ENCODE data around the gene DBNDD1.
"Not testable (repeated sequence)": the region's sequence is repeated elsewhere in the genome, so short reads cannot be mapped to it uniquely, and the experiment has no call there.

DBNDD1 gene

GRCh38 chr16:89986600-89986999 is 32.7 kb downstream of the DBNDD1 start:
- DNase-seq = no peak

- no peak for DNase-seq
These were observed 34.0 kb downstream of the DBNDD1 start for GRCh38 chr16:89985219-89985618.

- DNase-seq = no peak
These were observed 35.0 kb downstream of the DBNDD1 start for GRCh38 chr16:89984216-89984615.

- no peak for DNase-seq
These were observed 35.7 kb downstream of the DBNDD1 start for GRCh38 chr16:89983536-89983935.

- no peak for DNase-seq
These were observed 36.9 kb downstream of the DBNDD1 start for GRCh38 chr16:89982318-89982717.

GRCh38 chr16:89981414-89981813 is 37.8 kb downstream of the DBNDD1 start:
- no peak for DNase-seq

- no peak for DNase-seq
These were observed 44.4 kb downstream of the DBNDD1 start for GRCh38 chr16:89974870-89975269.

GRCh38 chr16:89973654-89974335 is 45.5 kb downstream of the DBNDD1 start:
- no peak for DNase-seq

- DNase-seq = no peak
These were observed 46.0 kb downstream of the DBNDD1 start for GRCh38 chr16:89973235-89973634.

GRCh38 chr16:89972244-89973234 is 46.7 kb downstream of the DBNDD1 start:
- DNase-seq = peak; percentile 92 to 93

- no peak for DNase-seq
These were observed 47.6 kb downstream of the DBNDD1 start for GRCh38 chr16:89971495-89972243.

GRCh38 chr16:89969741-89970410 is 49.4 kb downstream of the DBNDD1 start:
- DNase-seq = no peak

GRCh38 chr16:89968074-89968473 is 51.2 kb downstream of the DBNDD1 start:
- DNase-seq = not testable (repeated sequence)

- DNase-seq = not testable (repeated sequence)
These were observed 51.8 kb downstream of the DBNDD1 start for GRCh38 chr16:89967436-89967835.

GRCh38 chr16:89966756-89967155 is 52.5 kb downstream of the DBNDD1 start:
- DNase-seq = no peak

- no peak for DNase-seq
These were observed 53.6 kb downstream of the DBNDD1 start for GRCh38 chr16:89965447-89966225.

GRCh38 chr16:89964201-89964600 is 55.1 kb downstream of the DBNDD1 start:
- DNase-seq = no peak

GRCh38 chr16:89962754-89963498 is 56.3 kb downstream of the DBNDD1 start:
- DNase-seq = no peak

GRCh38 chr16:89961920-89962319 is 57.3 kb downstream of the DBNDD1 start:
- DNase-seq = no peak

GRCh38 chr16:89960966-89961365 is 58.3 kb downstream of the DBNDD1 start:
- DNase-seq = no peak

GRCh38 chr16:89958596-89958995 is 60.7 kb downstream of the DBNDD1 start:
- no peak for DNase-seq

Data from CD4-positive, alpha-beta T cell treated with Interferon alpha-2 for 1 hour (primary cell).